Activated CD4-positive, alpha-beta T cell treated with anti-CD3 and anti-CD28 coated beads, Interleukin-2, amount 50 U/mL, for 24 hours (primary cell): ENCODE results near the gene NCAPH2.

Experiments
- DNase-seq, 2 donors: peaks; one replicate each; pipeline ENCODE4 v3.0.0-alpha.2; 2020; ENCODE audit warnings: low read depth in 1 of 2, low spot score in 1 of 2

Gene NCAPH2

DNA sequence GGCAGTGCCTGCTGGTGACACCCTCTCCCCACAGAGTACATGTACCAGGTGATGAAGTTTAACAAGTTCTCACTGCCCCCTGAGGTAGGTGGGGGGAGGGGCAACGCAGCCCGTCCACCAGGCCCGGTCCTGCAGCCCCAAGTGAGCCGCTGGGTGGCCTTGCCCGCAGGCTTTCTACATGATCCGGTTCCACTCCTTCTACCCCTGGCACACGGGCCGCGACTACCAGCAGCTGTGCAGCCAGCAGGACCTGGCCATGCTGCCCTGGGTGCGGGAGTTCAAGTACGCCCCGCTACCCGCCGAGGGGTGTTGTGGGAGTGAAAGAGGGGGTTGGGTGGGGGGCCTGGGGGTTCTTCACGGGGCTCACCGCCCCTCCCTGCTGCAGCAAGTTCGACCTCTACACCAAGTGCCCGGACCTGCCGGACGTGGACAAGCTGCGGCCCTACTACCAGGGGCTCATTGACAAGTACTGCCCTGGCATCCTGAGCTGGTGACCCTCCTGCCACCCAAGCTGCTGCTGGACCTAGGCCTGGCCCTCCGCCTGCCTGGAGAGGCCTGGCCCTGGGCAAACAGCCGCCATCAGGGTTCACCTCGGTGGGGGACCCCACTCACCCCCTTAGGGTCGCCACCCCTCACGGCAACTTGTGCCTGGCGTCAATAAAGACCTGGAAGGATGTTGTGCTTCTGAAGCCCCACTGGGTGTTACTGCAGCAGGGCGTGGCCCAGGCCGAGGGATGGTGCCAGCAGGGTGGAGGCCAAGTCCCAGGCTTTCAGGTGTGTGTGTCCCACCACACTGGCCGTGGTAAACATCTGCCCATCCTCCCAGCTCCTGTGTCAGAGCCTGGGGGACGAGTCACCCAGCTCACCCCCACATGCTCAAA is 18.4 kb upstream of the NCAPH2 start:
- no peak for DNase-seq

DNA sequence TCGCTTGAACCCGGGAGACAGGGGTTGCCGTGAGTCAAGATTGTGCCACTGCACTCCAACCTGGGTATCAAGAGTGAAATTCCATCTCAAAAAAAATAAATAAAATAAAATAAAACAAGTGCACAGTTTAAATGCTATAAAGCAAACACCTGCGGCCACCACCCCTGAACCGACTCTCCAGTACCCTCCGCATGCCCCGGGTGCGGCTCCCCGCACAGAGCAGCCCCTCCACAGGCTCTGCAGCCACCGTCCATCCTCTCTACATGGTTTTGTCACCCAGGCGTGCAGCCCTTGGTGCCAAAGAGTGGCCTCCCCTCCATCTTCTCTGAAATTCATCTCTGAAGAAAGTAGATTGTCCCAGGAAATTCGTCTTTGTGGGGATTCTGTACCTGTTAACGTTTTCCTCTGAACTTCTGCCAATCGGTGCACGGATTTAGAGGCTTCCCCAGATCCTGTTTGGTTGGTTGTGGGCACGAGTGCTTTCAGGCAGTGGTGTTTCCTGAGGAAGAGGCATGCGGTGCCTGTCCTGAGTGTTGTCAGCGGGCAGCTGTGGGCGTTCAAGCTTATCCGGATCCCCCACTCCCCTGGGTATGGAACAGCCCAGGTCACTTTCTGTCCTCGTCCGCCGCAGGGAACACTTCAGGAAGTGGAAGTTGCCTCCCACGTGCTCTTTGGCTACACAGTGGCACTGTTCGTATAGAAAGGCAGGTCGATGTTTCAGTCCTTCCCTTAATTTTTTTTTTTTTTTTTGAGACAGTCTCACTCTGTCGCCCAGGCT is 17.3 kb upstream of the NCAPH2 start:
- DNase-seq = no peak

DNA sequence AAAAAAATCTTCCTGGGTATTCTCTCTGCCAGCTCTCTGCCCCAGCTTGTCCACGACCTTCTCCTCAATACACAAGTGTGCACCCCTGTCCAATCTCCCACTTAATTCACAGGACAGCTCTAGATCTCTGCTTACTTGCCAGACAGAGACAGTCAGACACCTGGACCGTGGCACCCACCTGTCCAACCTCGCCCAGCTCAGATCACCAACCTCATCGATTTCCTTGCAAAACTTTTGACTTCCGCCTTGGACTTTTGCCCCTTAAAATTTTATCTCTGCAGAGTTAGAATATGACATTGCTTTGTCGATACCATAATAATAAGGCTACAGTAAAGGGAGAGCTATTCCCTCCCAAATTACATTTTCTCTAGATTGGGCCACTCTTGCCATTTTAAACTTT is 10.9 kb upstream of the NCAPH2 start:
- no peak for DNase-seq

DNA sequence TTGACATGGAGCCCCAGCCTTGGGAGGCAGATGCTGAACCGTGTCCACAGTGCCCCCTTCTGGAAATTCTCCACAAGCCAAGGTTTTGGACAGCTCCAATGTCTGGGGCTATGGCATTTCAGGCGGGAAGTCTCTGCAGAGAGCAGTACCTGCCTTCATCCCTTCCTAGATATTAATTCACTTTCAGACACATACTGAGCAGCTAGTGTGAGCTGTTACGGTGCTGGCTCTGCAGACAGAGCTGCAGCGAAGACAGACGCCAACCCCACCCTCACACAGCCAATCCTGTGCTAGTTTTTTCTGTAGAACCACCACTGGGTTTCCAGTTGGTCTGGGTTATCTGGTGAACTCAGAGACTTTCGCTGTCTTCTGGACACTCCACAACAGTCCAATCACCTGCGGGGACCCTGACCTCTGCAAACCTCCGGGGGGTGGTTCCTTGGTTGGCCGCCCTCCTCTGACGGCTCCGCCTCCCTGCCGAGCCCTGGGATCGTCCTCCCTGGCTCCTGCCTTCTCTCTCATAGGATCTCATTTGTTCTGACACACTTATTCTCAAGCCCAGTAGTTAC is 9.6 kb upstream of the NCAPH2 start:
- DNase-seq = peak; percentile 41 to 68

DNA sequence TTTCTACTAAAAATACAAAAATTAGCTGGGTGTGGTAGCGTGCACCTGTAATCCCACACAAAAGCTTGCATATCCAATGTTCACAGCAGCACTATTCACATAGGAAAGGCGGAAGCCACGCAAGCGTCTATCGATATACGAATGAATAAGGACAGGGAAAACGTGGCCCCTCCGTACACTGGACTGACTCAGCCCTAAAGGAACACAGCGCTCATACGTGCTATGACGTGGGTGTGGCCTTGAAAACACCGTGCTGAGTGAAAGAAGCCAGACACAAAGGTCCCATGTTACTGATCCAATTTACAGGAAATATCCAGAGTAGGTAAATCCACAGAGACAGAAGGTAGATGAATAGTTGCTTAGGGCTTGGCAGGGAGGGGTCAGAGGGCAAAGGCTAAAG is 7.6 kb upstream of the NCAPH2 start:
- DNase-seq = no peak

DNA sequence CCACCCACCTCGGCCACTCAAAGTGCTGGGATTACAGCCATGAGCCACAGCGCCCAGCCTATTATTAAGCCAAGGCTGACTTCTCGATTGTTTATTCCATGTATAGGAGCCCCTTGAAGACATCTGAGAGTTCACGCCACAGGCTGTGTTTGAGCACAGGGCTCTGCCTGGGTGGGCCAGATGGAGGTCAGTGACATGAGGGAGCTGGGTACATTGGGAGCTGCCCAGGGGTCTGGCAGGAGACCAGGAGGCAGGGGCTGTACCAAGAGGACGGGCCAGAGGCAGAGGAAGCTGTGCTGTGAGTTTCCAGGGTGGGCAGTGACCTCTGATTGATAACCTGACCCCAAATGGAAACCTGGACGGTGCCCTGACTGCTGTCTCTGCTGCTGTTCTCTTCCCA is 5.9 kb upstream of the NCAPH2 start:
- no peak for DNase-seq

DNA sequence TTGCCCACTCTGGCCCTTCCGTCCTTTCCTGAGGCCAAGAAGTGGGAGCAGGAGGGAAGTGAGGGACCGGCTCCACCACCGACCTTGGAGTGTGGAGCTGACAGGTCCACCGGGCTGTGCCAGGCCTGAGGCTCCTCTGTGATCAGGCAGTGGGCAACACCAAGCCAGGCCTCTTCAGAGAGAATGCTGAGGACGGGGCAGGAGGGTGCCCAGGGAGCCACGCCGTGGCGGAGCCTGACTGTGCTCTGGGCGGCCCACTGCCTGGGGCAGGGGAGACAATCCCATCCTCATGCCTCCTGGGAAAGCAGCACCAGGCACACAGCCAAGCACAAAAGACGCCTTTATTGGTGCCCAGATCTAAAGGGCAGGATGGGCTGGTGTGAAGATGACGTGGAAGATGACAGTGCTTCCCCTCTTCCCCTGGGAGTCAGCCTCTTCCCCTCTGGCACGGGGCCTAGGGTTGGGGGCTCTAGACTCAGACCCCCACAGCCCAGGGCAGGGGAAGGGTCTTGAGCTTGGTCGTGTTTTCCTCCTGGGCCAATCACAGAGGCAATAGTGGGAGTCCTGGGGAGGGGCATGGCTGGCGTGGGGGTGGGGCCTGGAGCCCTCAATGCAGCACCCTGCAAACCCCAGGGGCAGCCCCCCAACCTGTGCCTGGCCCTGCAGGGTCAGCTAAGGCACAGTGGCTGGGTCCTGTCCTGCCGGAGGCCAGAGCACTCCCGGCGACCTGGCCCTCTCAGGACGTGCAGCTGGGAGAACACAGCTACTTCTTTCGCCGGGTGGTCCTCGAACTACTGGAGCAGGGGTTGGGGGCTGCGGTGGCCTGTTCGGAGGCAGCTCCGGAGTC is 5.2 kb upstream of the NCAPH2 start:
- DNase-seq = no peak

DNA sequence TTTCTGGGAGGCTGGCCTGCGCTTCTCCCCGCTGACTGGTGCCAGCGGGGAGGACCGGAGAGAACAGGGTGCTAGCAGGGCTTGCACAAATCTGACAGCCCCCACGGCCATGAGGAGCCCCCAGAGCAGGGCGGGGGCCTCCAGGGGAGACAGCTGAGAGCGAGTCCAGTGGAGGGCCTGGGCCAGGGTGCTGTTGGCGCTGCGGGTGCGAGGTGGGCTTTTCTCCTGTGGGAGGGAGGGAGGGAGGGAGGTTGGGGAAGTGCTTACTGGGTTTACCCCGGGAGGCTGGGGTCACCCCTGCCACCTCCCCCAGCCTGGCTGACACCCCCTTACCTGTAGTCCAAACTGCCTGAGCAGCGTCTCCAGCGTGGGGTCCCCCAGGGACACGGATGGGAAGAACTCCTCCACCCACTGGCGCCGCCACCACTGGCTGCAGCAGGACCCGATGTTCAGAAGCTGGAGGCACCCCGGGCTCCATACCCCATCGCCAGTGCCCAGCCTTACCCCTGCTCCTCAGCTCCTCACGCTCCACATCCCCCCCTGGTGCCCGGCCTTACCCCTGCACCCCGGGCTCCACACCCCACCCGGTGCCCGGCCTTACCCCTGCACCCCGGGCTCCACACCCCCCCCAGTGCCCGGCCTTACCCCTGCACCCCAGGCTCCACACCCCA is 4.4 kb upstream of the NCAPH2 start:
- DNase-seq = no peak

DNA sequence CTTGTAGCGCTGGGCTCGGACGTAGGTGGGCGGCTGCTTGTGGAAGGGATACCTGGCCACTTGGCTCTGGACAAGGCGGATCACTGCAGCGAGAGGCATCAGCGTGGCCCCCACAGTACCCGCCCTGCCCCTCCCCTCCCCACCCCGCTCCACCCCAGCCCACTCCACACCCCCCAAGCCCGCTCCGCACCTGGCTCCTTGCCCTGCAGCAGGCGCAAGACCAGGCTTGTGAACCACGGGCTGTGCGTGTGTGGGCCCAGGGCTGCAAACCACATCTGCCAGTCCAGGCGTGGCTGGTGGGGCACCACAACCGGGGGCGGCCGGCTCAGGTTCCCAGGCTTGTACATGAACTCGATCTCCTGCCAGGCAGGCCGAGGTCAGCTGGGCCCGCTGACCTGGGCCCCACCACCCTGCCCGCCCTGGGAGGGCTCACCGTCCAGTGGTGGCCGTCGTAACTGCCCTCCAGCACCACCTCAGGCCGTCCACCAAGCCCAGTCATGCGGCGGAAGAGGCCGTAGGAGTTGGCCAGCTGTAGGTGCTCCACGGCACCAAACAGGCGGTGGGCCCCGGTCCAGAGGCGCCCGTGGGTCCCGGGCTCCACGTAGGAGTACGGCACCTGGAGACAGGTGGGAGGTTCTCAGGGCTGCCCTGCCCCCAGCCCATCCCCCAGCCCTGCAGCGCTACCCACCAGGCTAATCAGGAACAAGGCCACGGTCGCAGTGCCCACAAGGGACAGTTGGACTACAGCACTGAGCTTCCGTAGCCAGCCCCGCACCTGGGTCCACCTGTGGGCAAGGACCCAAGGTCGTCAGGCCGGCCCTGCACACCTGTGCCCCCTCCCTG is 3.4 kb upstream of the NCAPH2 start:
- DNase-seq = no peak

DNA sequence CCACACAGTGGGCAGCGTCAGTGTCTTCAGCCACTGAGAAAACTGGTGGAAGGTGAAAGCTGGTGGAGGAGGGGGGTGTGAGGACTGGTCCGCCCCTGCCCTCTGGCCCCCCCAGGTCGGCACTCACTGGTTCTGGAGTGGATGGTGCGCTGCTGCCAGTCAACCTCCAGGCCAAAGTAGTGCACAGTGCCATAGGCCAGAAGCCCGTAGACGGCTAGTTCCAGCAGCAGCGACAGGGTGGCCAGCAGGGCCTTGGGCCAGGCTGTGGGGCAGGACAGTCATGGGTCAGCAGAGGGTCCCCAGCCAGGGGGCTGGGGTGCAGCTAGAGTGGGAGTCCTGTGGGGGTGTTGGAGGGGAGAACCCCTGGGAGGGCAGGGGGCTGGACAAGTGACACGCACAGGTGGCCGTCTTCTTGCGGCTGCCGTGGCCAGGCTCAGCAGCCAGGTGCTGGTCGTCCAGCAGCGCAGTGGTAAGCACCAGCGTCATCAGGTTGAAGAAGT is 2.7 kb upstream of the NCAPH2 start:
- DNase-seq = no peak

DNA sequence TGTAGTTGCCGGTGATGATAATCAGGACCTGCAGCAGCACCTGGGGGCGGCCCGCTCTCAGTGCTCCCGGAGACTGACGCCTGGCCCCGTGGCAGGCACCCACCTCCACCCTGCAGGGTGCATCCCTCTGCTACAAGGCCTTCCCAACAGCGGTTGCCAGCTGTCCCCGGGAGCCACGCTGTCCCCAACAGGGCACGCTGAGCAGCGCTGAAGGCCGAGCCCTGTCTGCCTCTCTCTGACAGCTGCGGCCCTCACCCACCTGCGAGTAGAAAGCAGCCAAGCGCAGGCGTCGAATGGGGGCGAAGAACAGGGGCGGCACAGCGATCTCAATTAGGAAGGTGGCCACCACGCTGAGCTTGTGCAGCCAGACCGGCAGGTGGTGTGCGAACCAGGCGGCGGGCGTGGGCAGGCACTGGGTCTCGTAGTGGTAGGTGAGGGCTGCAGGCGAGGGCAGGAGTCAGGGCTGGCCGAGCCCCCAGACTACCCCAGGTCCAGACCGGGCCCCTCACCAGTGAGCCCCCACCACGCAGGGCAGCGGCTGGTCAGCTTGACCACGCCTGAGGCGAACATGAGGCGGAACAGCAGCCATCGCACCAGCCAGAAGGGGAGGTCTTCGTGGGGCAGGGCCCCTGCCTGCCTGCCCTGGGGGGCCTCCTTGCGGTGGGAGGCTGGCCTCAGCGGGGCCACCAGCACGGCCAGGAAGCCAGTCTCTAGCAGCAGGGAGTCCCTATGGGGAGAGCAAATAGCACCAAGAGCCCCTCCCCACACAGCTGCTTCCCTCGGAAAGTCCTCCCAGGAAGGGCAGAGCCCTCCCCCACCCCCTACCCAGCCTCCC is 2.0 kb upstream of the NCAPH2 start:
- no peak for DNase-seq

DNA sequence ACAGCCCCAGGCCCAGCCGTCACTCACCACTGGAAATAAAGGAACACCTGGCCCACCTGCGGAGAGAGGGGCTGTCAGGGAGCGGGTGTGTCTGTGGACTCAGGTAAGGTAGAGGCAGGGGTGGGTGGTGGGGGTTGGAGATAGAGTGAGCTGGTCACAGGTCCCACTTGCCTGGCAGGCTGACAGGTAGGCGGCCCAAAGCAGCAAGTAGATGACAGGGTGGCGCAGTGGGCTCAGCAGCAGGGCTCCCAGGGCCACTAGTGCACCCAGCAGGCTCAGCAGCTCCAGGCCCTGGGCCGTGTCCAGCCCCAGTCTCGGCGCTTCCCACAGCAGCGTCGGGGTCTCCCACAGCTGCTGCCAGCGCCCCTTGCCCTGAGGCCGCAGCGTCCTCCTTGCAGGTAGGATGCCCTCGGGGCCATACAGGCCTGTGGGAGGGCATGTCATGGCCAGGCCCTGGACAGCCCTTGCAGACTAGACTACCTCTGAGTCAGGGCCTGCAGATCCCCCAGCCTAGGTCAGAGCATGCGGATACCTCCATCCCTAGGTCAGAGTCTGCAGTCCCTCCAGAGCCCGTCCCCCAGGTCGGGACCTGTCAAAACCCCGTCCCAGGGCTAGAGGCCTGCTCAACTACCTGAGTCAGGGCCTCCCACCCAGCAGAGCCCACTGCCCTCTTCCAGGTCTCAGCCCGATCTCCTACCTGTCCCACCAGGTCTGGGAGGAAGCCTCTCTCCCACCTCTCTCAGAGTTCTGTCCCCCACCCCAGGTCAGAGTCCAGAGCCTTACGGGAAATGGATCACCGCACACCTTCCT is 1.2 kb upstream of the NCAPH2 start:
- DNase-seq = no peak

DNA sequence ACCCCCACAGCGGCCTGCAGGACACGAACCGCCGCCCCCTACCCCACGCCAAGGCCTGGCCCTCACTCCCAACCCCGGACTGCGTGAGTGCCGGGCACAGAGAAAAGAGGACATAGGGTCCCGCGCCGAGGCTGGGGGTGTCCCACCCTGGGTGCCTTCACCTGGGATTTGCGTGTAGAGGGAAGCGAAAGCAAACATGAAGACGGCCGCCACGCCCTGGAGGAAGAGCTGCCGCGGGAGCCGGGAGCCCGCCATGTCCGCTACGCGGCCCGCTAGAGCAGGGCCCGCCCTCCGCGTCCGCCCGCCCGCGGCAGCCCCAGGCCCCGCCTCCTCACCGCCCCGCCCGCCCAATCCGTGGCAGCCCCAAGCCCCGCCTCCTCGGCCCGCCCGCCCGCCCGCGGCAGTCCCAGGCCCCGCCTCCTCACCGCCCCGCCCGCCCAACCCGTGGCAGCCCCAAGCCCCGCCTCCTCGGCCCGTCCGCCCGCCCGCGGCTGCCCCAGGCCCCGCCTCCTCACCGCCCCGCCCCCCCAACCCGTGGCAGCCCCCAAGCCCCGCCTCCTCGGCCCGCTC is 518 bp upstream of the NCAPH2 start, which contains the start of gene LMF2:
Gene LMF2, minus strand, starts transcription at position 282 of the 570 bp plus-strand sequence. Its CDS starts 27 bp downstream, at position 255.
- peak; percentile 87 to 91 for DNase-seq

DNA sequence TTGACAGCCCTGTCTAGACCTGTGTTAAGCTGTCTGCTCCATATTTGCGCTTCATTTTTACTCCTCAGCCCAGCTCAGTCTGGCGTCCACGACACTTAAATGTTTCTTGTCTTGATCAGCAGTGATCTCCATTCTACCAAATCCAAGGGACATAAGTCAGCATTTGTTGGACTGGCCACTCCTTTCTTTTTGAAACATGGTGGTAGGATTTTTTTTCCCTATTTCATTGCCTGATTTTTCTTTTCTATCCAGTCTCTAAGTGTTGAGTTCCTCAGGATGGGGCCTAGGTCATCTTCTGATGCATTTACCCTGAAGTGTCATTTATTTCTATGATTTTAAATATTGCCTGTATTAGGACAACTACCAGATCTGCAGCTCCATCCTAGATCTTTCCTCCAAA is 873 bp downstream of the NCAPH2 start:
- no peak for DNase-seq

DNA sequence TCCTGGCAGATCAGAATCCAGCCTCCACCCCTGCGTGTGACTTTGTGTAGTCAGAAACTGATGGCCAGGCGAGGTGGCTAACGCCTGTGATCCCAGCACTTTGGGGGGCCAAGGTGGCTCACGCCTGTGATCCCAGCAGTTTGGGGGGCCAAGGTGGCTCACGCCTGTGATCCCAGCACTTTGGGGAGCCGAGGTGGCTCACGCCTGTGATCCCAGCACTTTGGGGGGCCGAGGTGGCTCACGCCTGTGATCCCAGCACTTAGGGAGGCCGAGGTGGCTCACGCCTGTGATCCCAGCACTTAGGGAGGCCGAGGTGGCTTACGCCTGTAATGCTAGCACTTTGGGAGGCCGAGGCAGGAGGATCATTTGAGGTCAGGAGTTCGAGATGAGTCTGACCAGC is 5.2 kb downstream of the NCAPH2 start:
- no peak for DNase-seq

DNA sequence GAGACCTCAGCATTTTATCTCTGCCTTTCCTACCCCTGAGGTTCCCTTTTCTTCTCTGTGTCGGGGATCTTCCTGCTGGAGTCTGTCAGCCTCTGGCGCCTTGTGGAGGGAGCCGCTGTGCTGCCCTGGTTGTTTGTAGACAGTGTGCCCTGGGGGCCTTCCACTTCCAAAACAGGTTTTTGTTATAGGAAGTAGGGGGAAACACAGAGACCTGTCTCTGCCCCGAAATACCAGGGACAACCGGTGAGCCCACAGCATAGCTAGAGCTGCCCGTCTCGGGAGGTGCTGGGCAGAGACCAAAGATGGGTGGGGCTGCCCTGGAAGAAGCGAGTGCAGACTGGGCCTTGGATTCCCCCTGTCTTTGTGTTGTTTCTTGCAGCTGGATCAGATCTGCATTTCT is 8.0 kb downstream of the NCAPH2 start:
- no peak for DNase-seq

DNA sequence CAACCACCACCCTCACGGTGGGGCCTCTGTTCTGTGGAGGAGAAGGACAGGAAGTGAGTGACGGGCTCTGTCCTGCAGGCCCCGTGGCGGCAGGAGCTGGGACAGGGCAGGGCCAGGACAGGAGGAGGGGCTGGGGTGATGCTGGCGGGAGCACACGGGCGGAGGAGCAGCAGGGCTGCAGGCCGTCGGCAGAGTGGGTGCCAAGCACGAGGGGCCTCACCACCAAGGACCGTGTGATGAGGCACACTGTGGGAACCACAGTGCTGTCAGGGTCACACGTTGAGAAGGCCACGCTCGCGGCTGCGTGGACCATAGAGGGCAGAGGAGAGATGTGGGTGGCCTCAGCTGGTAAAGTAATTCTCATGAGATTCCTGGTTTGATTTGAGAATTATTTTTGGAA is 8.9 kb downstream of the NCAPH2 start:
- DNase-seq = no peak
